HepG2 (cell line): ENCODE results near the gene HADHA. TPM values are rescaled to one million over a fixed set of nuclear protein-coding genes. Genes with fewer than 3 reads are reported as not detected.

ENCODE experiments used
- FOSL1 ChIP-seq: sonication (generic); formaldehyde crosslinking; IDR thresholded peaks from 2 replicates; pipeline ENCODE4 v1.9.0; 2021; ENCODE audit warnings: missing genetic modification reagents, borderline replicate concordance
- FOXP1 ChIP-seq, 2 experiments: fragments of 450-650 bp in 1 of 2; IDR thresholded peaks; 2 replicates each; pipeline ENCODE4 v1.6.1; 2017 to 2018; ENCODE audit warnings: antibody characterized with exemption in 1 of 2
- GATAD1 ChIP-seq: IDR thresholded peaks from 2 replicates; pipeline ENCODE4 v1.6.1; 2016; ENCODE audit warnings: missing genetic modification reagents, missing compliant biosample characterization
- HHEX ChIP-seq: IDR thresholded peaks from 2 replicates; pipeline ENCODE4 v1.6.1; 2016; ENCODE audit warnings: control low read depth
- JARID2 ChIP-seq: sonication (generic); formaldehyde crosslinking; IDR thresholded peaks from 2 replicates; pipeline ENCODE4 v1.8.1; 2023; ENCODE audit warnings: missing genetic modification reagents, inconsistent platforms; ENCODE audit not compliant: insufficient replicate concordance
- KDM3A ChIP-seq: IDR thresholded peaks from 2 replicates; pipeline ENCODE4 v1.6.1; 2018; ENCODE audit warnings: low read depth, missing compliant biosample characterization
- MAFG ChIP-seq: sonication (generic); formaldehyde crosslinking; IDR thresholded peaks from 2 replicates; pipeline ENCODE4 v1.5.1; 2020; ENCODE audit warnings: mild to moderate bottlenecking, missing genetic modification reagents
- MYNN ChIP-seq: sonication (generic); formaldehyde crosslinking; IDR thresholded peaks from 2 replicates; pipeline ENCODE4 v1.4.0; 2020; ENCODE audit warnings: mild to moderate bottlenecking, low read depth, missing genetic modification reagents
- SMAD9 ChIP-seq: sonication (generic); formaldehyde crosslinking; IDR thresholded peaks from 2 replicates; pipeline ENCODE4 v1.5.1; 2020; ENCODE audit warnings: mild to moderate bottlenecking, missing genetic modification reagents
- THRA ChIP-seq: sonication (generic); formaldehyde crosslinking; IDR thresholded peaks from 2 replicates; pipeline ENCODE4 v1.4.0; 2020; ENCODE audit warnings: missing genetic modification reagents, borderline replicate concordance
- TP53 ChIP-seq: sonication (generic); formaldehyde crosslinking; conservative IDR thresholded peaks from 2 replicates; pipeline ENCODE4 v1.4.0; 2020; ENCODE audit warnings: missing genetic modification reagents
- YEATS4 ChIP-seq: sonication (generic); formaldehyde crosslinking; IDR thresholded peaks from 2 replicates; pipeline ENCODE4 v1.4.0; 2020; ENCODE audit warnings: missing genetic modification reagents, borderline replicate concordance
- ZNF20 ChIP-seq: sonication (generic); formaldehyde crosslinking; IDR thresholded peaks from 2 replicates; pipeline ENCODE4 v1.4.0; 2020; ENCODE audit warnings: mild to moderate bottlenecking, moderate library complexity, missing genetic modification reagents
- ZNF260 ChIP-seq: sonication (generic); formaldehyde crosslinking; IDR thresholded peaks from 2 replicates; pipeline ENCODE4 v1.4.0; 2020; ENCODE audit warnings: missing genetic modification reagents, low read depth, mild to moderate bottlenecking, borderline replicate concordance
- ZNF275 ChIP-seq: sonication (generic); formaldehyde crosslinking; IDR thresholded peaks from 2 replicates; pipeline ENCODE4 v1.8.0; 2022; ENCODE audit warnings: missing genetic modification reagents, mild to moderate bottlenecking, inconsistent platforms, borderline replicate concordance
- ZNF333 ChIP-seq: sonication (generic); formaldehyde crosslinking; IDR thresholded peaks from 2 replicates; pipeline ENCODE4 v1.4.0; 2020; ENCODE audit warnings: mild to moderate bottlenecking, missing genetic modification reagents, borderline replicate concordance
- ZNF484 ChIP-seq: sonication (generic); formaldehyde crosslinking; IDR thresholded peaks from 2 replicates; pipeline ENCODE4 v1.5.1; 2020; ENCODE audit warnings: mild to moderate bottlenecking, low read depth, missing genetic modification reagents, borderline replicate concordance
- ZNF724P ChIP-seq: sonication (generic); formaldehyde crosslinking; IDR thresholded peaks from 2 replicates; pipeline ENCODE4 v1.8.0; 2022; ENCODE audit warnings: missing genetic modification reagents, borderline replicate concordance
- ZNF891 ChIP-seq: sonication (generic); formaldehyde crosslinking; IDR thresholded peaks from 2 replicates; pipeline ENCODE4 v1.5.0; 2020; ENCODE audit warnings: mild to moderate bottlenecking, missing genetic modification reagents
- ZZZ3 ChIP-seq: sonication (generic); formaldehyde crosslinking; IDR thresholded peaks from 2 replicates; pipeline ENCODE4 v1.4.0; 2020; ENCODE audit warnings: missing genetic modification reagents, mild to moderate bottlenecking, borderline replicate concordance
- polyA plus RNA-seq, 8 experiments: library from polyadenylated mRNA; depleted of rRNA in 3 of 8; stranded (reverse) in 7 of 8; unstranded in 1 of 8; fragments of >200 nt; fragmentation: Illumina TruSeq in 4 of 8; extraction: Trizol in 4 of 8; gene quantifications; 2 replicates each; pipeline versions ENCODE4 v1.2.1 to v1.2.3, GENCODE V29; 2011 to 2016; ENCODE audit warnings: low read depth in 4 of 8, missing spikeins in 1 of 8, mixed read lengths in 1 of 8; ENCODE audit not compliant: insufficient read depth in 1 of 8
- total RNA-seq, 5 experiments: library from RNA; depleted of rRNA; stranded (reverse); fragments of >200 nt; fragmentation: Illumina TruSeq; extraction: Trizol; gene quantifications; 2 replicates each; pipeline ENCODE4 v1.2.3, GENCODE V29; 2016; ENCODE audit warnings: low read depth in 1 of 5
- TF ChIP-seq, protein P1 (sequence below): sonication (generic); formaldehyde crosslinking; IDR thresholded peaks from 2 replicates; pipeline ENCODE4 v1.5.1; 2020; ENCODE audit warnings: missing genetic modification reagents, mild to moderate bottlenecking, borderline replicate concordance
- TF ChIP-seq, protein P2 (sequence below): sonication (generic); formaldehyde crosslinking; IDR thresholded peaks from 2 replicates; pipeline ENCODE4 v1.8.0; 2022; ENCODE audit warnings: mild to moderate bottlenecking, missing genetic modification reagents, moderate library complexity

The HADHA gene
- total and polyA plus RNA-seq, 2 of the 13 experiments (the other 11 are each of a cell fraction or from before 2014, with no cell fraction given): 102 to 270 TPM

- peak; percentile 91 for TF ChIP-seq GATAD1
- TF ChIP-seq MYNN (CRISPR knock-in tag): 0 out of 2 replicates have a peak, but pooled peaks have one; percentile 35
- no peak for TF ChIP-seq ZNF484
- TF ChIP-seq, protein P1, sequence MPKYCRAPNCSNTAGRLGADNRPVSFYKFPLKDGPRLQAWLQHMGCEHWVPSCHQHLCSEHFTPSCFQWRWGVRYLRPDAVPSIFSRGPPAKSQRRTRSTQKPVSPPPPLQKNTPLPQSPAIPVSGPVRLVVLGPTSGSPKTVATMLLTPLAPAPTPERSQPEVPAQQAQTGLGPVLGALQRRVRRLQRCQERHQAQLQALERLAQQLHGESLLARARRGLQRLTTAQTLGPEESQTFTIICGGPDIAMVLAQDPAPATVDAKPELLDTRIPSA: no peak
- TF ChIP-seq KDM3A: peak; percentile 89
- 0 out of 2 replicates have a peak, but pooled peaks have one; percentile 12 for TF ChIP-seq SMAD9 (CRISPR knock-in tag)
- no peak for TF ChIP-seq MAFG (CRISPR knock-in tag)
- TF ChIP-seq ZNF891 (CRISPR knock-in tag): peak; percentile 80; the same call in 1 of the 2 replicates
- TF ChIP-seq, protein P2, sequence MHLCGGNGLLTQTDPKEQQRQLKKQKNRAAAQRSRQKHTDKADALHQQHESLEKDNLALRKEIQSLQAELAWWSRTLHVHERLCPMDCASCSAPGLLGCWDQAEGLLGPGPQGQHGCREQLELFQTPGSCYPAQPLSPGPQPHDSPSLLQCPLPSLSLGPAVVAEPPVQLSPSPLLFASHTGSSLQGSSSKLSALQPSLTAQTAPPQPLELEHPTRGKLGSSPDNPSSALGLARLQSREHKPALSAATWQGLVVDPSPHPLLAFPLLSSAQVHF (CRISPR knock-in tag): no peak
- no peak; the same call in 1 of the 2 replicates for TF ChIP-seq ZNF333 (CRISPR knock-in tag)
- TF ChIP-seq FOXP1 (IDR thresholded peaks at IDR 0.05): no peak
- peak; percentile 49 for TF ChIP-seq FOXP1 (CRISPR knock-in tag; IDR thresholded peaks at IDR 0.05)
- TF ChIP-seq JARID2 (CRISPR knock-in tag): peak; percentile 84
- TF ChIP-seq FOSL1 (CRISPR knock-in tag): no peak
- no peak for TF ChIP-seq ZNF260 (CRISPR knock-in tag)
- peak; percentile 67; the same call in 1 of the 2 replicates for TF ChIP-seq ZNF275 (CRISPR knock-in tag)
- peak; percentile 84 for TF ChIP-seq YEATS4 (CRISPR knock-in tag)
- peak; percentile 93 for TF ChIP-seq TP53 (CRISPR knock-in tag)
- TF ChIP-seq ZZZ3 (CRISPR knock-in tag): no peak
- peak; percentile 87; the same call in 1 of the 2 replicates for TF ChIP-seq ZNF20 (CRISPR knock-in tag)
- no peak; the same call in 1 of the 2 replicates for TF ChIP-seq HHEX (CRISPR knock-in tag)
- TF ChIP-seq THRA (CRISPR knock-in tag): peak; percentile 98
- TF ChIP-seq ZNF724P (CRISPR knock-in tag): peak; percentile 88; the same call in 1 of the 2 replicates
Observed at GRCh38 chr2:26244309-26245230, at the start of gene HADHA, which contains the start of gene HADHB (continued).
